Measurements from ENCODE around the gene NIM1K.
A peak's percentile ranks its signal among the peaks of the same experiment; 100 is the strongest.
"Not testable (repeated sequence)": the region's sequence is repeated elsewhere in the genome, so short reads cannot be mapped to it uniquely, and the experiment has no call there.

NIM1K gene

DNA sequence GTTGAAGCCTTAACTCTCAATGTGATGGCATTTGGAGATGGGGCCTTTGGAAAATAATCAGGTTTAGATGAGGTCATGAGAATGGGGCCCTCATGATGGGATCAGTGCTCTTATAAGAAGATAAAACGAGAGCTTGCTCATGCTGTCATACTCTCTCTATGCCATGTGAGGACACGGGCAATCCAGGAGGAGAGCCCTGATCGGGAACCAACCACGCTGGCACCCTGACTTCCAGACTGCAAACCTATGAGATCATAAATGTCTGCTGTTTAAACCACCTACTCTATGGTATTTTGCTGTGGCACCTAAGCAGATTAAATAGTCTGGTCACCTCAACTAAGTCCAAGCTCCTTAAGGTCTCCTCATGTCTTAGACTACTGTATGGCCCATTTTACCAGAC, 111.2 kb downstream of the NIM1K start:
- ChIA-PET CTCF (interaction anchor here (1.0 kb wide), 1 partner anchor 166 kb away, joined by 3 read pairs; no protein-coding TSS in a partner anchor), POLR2A (ENCODE audit: low non-redundant PET) (no interaction called here)
- no peak for DNase-seq (ENCODE audit: low spot score)
- TF ChIP-seq, protein P1, sequence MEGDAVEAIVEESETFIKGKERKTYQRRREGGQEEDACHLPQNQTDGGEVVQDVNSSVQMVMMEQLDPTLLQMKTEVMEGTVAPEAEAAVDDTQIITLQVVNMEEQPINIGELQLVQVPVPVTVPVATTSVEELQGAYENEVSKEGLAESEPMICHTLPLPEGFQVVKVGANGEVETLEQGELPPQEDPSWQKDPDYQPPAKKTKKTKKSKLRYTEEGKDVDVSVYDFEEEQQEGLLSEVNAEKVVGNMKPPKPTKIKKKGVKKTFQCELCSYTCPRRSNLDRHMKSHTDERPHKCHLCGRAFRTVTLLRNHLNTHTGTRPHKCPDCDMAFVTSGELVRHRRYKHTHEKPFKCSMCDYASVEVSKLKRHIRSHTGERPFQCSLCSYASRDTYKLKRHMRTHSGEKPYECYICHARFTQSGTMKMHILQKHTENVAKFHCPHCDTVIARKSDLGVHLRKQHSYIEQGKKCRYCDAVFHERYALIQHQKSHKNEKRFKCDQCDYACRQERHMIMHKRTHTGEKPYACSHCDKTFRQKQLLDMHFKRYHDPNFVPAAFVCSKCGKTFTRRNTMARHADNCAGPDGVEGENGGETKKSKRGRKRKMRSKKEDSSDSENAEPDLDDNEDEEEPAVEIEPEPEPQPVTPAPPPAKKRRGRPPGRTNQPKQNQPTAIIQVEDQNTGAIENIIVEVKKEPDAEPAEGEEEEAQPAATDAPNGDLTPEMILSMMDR (conservative IDR thresholded peaks at IDR 0.05; ENCODE audit: low read depth): no peak
- H3K27ac ChIP-seq: no peak overlapping the region

DNA sequence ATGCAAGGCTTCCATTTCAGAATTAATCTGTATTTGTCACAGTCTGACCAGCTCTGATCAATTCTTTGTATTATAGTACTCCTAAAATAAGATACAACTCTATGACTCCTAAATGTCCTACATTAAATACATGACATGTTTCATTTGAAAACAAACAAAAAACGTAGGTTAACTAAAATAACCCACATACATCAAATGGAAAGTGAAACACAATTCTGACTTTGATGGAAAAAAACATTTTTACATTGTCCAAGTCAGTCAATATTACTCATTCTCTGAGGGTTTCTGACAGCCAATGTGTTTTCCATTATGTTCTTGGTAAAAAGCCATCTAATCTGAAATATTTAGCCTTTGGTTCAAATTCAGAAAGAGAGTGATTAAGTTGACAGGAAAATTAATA, 112.5 kb downstream of the NIM1K start:
- no peak for DNase-seq (ENCODE audit: low spot score)
- ChIA-PET CTCF (interaction anchor here (0.7 kb wide), 2 partner anchors 103 to 130 kb away, joined by 4 read pairs; no protein-coding TSS in a partner anchor), POLR2A (ENCODE audit: low non-redundant PET) (no interaction called here)
- TF ChIP-seq, protein P1 (conservative IDR thresholded peaks at IDR 0.05; ENCODE audit: low read depth): no peak
- H3K27ac ChIP-seq: peak overlapping the region; percentile 63

DNA sequence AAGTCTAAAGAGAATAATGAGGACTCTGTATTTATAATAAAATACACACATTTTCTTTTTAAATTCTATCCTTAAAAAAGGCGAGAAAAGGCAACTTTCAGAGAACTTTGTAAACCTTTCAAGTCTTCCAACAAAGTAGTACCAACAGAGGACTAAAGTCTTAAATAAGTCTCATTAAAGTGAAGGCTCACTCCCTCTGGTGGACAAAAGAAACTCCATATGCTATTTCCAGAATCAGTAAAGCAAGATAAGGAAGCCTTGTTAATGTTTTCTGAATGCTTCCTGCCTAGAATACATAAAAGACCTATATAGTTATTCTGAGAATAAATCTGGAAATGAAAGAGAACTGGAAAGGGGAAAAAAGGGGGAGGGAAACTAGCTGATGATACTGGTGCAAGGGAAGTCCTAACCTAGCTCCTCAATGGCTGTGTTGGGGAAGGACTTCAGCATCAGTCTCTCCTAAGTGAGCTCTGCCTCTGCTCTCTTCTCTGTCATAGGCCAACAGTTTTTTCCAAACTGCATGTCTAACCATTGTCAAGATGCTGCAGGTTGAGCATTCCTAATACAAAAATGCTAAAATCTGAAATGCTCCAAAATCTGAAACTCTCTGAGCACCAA, 114.0 kb downstream of the NIM1K start:
- no peak overlapping the region for H3K27ac ChIP-seq
- DNase-seq (ENCODE audit: low spot score): peak; percentile 47
- TF ChIP-seq, protein P1 (conservative IDR thresholded peaks at IDR 0.05; ENCODE audit: low read depth): peak; percentile 86
- ChIA-PET POLR2A (ENCODE audit: low non-redundant PET) (no interaction called here), CTCF (interaction anchor here (0.6 to 1.0 kb wide), 5 partner anchors 16 to 1489 kb away, joined by 3 read pairs; no protein-coding TSS in a partner anchor)

DNA sequence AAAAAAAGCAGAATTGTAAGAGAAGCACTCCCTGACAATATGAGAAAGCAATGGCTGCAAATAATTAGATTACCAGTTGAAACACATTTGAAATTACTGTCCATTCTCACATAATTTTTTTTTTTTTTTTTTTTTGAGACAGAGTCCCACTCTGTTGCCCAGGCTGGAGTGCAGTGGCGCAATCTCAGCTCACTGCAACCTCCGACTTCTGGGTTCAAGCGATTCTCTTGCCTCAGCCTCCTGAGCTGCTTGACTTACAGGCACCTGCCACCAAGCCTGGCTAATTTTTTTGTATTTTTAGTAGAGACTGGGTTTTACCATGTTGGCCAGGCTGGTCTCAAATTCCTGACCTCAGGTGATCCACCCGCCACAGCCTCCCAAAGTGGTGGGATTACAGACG, 114.9 kb downstream of the NIM1K start:
- CTCF ChIA-PET; DNase-seq (ENCODE audit: low spot score); POLR2A ChIA-PET (ENCODE audit: low non-redundant PET): not testable (repeated sequence)
- peak overlapping the region; percentile 60 for H3K27ac ChIP-seq

DNA sequence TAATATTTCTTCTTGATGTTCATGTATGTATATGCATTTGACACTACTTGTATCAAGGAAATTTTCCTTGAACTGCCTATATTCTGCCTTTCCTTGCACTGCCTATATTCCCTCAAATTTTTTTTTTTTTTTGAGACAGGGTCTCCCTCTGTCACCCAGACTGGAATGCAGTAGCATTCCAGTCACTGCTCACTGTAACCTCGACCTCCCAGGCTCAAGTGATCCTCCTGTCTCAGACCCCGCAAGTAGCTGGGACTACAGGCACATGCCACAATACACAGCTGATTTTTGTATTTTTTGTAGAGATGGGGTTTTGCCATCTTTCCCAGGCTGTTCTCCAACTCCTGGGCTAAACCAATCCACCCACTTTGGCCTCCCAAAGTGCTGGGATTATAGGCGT, 117.1 kb downstream of the NIM1K start:
- TF ChIP-seq, protein P1 (conservative IDR thresholded peaks at IDR 0.05; ENCODE audit: low read depth): no peak
- peak overlapping the region; percentile 65 for H3K27ac ChIP-seq
- POLR2A ChIA-PET (ENCODE audit: low non-redundant PET): interaction anchor here (0.7 kb wide), 1 partner anchor 209 kb away, joined by 8 read pairs; no protein-coding TSS in a partner anchor
- CTCF ChIA-PET: interaction anchor here (2.1 kb wide), 1 partner anchor 81 kb away, joined by 7 read pairs; no protein-coding TSS in a partner anchor
- DNase-seq (ENCODE audit: low spot score): no peak

DNA sequence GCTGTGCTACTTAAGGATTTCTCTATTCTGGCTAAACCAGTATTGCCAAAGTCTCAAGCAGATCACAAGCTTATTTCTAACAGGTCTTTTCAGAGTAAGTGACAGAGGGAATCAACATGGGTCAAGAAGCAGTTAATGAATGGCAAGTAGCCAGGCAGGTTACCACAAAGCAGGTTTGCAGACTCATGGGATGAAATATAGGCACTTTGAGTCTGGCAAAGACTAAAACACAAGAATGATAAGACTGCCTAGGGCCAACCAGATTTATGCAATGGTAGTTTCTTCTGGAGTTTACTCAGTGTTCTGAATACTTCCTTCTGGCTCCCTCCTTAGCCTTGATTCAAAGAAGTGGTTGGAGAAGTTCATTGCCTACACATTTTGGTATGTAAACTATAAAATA, 117.6 kb downstream of the NIM1K start:
- CTCF ChIA-PET: interaction anchor here (0.5 to 2.1 kb wide), 2 partner anchors 80 to 146 kb away, joined by 3 to 7 read pairs; no protein-coding TSS in a partner anchor
- POLR2A ChIA-PET (ENCODE audit: low non-redundant PET): interaction anchor here (0.7 kb wide), 1 partner anchor 208 kb away, joined by 8 read pairs; no protein-coding TSS in a partner anchor
- H3K27ac ChIP-seq: peak overlapping the region; percentile 65; the same call in 1 of the 2 replicates
- DNase-seq (ENCODE audit: low spot score): no peak
- TF ChIP-seq, protein P1 (conservative IDR thresholded peaks at IDR 0.05; ENCODE audit: low read depth): no peak

DNA sequence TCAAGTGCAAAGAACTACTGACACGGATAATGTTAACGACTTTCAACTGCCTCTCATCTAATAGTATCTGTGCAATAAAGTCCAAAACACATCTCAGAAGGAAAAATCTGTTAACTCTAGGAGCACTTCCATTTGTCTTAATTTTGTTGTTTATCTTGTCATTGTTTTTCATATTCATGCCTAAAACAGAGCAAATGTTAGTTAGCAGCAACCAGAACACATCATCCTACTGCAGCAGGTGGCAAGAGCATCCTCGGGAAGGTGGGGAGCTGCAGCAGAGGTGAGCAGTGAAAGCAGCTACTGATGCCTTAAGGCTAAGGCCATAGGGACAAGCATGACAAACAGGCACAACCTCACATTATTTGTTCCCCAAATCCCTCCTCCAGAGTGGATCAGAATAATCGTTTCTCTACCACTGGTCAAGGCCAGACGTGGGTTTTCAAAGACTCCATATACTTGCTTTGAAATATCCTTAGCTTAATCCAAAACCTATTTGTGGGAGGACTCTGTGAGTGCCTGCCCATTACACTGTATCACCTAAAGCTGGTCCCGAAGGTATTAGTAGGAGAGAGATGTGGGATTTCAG, 120.1 kb downstream of the NIM1K start:
- POLR2A ChIA-PET (ENCODE audit: low non-redundant PET): no interaction called here
- TF ChIP-seq, protein P1 (conservative IDR thresholded peaks at IDR 0.05; ENCODE audit: low read depth): no peak
- DNase-seq (ENCODE audit: low spot score): no peak
- CTCF ChIA-PET: no interaction called here
- H3K27ac ChIP-seq: peak overlapping the region; percentile 93; the same call in 1 of the 2 replicates

Measured in RWPE1 (cell line).